ENCODE results near the gene VWA2. TPM values are rescaled to one million over a fixed set of nuclear protein-coding genes. Genes with fewer than 3 reads are reported as not detected.

The VWA2 gene
- total and polyA plus RNA-seq, 2 of the 4 experiments (the other 2 are of a cell fraction): not detected

- Histone ChIP-seq H3K4me3 (ENCODE audit: insufficient read depth, low read depth, low read length) (no peak overlapping the region), H2AK9ac (replicated peaks; ENCODE audit: low read depth, low read length, poor library complexity) (no peak overlapping the region), H4K20me1 (ENCODE audit: insufficient read depth, low read length) (no peaks in the 10 kb centered on the region), H4K5ac (ENCODE audit: low read depth, low read length) (no peak overlapping the region), H3K4me2 (ENCODE audit: low read depth, low read length) (no peak overlapping the region), H3K9ac (ENCODE audit: low read depth, low read length) (no peak overlapping the region), H2BK120ac (ENCODE audit: low read depth, low read length) (no peak overlapping the region), H4K91ac (ENCODE audit: insufficient read depth, low read depth, low read length) (no peak overlapping the region), H3K9me1 (ENCODE audit: insufficient read depth, low read length) (peaks cover 7% of the 10 kb centered on the region; the same call in 1 of the 2 replicates), H2AK5ac (ENCODE audit: low read depth, low read length) (no peak overlapping the region), H3K18ac (ENCODE audit: low read depth, low read length) (no peak overlapping the region), H3K14ac (replicated peaks; ENCODE audit: low read depth, low read length) (no peak overlapping the region), H3K4ac (ENCODE audit: low read depth, low read length) (no peak overlapping the region), H3K9me3 (ENCODE audit: control insufficient read depth, insufficient read depth, low read length) (no peaks in the 10 kb centered on the region), H2BK5ac (ENCODE audit: low read depth, low read length, poor library complexity, severe bottlenecking) (no peak overlapping the region), H2BK20ac (ENCODE audit: low read depth, low read length) (no peak overlapping the region), H2BK15ac (ENCODE audit: low read depth, low read length) (no peak overlapping the region), H3K27me3 (ENCODE audit: control insufficient read depth, insufficient read depth, low read length) (peaks cover 16% of the 10 kb centered on the region), H3K36me3 (ENCODE audit: control insufficient read depth, insufficient read depth, low read length) (no peaks in the 10 kb centered on the region), H4K8ac (ENCODE audit: low read depth in 2 of 2, low read length in 2 of 2) (no peak overlapping the region), H3K56ac (ENCODE audit: extremely low read depth, insufficient read depth, low read length) (no peak overlapping the region), H3K27ac (ENCODE audit: insufficient read depth, low read length) (no peak overlapping the region), H2AFZ (replicated peaks; ENCODE audit: low read length, poor library complexity) (no peak overlapping the region), H3K4me1 (ENCODE audit: control insufficient read depth, insufficient read depth, low read length) (peaks cover 5% of the 10 kb centered on the region), H3K23ac (ENCODE audit: low read depth, low read length) (no peak overlapping the region), H3K79me1 (ENCODE audit: low read depth in 1 of 2, low read length in 2 of 2) (no peaks in the 10 kb centered on the region)
- BruUV-seq (replicated peaks): no TSS peak
- intact Hi-C loops (cut with micrococcal nuclease) (no loop called here), dilution Hi-C loops (cut with HindIII; ENCODE audit: low sequenced_read_pairs, unreplicated experiment) (no loop called here), in situ Hi-C loops (cut with MboI; ENCODE audit: low sequenced_read_pairs) (no loop called here)
- no peak for ATAC-seq (ENCODE audit: low read depth)
- DNase-seq: no peak
- CTCF ChIA-PET: no interaction called here
- 81% methylated on average over 7 of the region's 18 CpGs; no CpG with 5 or more reads in 1 of the 2 experiments for WGBS, 2 experiments (ENCODE audit: extremely low coverage in 2 of 2, insufficient read length in 1 of 2)
- POLR2A ChIA-PET (ENCODE audit: unreplicated experiment): no interaction called here
- TF ChIP-seq, protein P1, sequence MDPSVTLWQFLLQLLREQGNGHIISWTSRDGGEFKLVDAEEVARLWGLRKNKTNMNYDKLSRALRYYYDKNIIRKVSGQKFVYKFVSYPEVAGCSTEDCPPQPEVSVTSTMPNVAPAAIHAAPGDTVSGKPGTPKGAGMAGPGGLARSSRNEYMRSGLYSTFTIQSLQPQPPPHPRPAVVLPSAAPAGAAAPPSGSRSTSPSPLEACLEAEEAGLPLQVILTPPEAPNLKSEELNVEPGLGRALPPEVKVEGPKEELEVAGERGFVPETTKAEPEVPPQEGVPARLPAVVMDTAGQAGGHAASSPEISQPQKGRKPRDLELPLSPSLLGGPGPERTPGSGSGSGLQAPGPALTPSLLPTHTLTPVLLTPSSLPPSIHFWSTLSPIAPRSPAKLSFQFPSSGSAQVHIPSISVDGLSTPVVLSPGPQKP (IDR thresholded peaks at IDR 0.05; ENCODE audit: borderline replicate concordance, low read depth, low read length): no peak
- TF ChIP-seq SMC3 (IDR thresholded peaks at IDR 0.05; ENCODE audit: low read depth, low read length): no peak
- no peak for TF ChIP-seq RAD21 (IDR thresholded peaks at IDR 0.05; ENCODE audit: low read length)
- TF ChIP-seq MAZ (IDR thresholded peaks at IDR 0.05; ENCODE audit: borderline replicate concordance, low read depth, low read length): no peak
- TF ChIP-seq, protein P2, sequence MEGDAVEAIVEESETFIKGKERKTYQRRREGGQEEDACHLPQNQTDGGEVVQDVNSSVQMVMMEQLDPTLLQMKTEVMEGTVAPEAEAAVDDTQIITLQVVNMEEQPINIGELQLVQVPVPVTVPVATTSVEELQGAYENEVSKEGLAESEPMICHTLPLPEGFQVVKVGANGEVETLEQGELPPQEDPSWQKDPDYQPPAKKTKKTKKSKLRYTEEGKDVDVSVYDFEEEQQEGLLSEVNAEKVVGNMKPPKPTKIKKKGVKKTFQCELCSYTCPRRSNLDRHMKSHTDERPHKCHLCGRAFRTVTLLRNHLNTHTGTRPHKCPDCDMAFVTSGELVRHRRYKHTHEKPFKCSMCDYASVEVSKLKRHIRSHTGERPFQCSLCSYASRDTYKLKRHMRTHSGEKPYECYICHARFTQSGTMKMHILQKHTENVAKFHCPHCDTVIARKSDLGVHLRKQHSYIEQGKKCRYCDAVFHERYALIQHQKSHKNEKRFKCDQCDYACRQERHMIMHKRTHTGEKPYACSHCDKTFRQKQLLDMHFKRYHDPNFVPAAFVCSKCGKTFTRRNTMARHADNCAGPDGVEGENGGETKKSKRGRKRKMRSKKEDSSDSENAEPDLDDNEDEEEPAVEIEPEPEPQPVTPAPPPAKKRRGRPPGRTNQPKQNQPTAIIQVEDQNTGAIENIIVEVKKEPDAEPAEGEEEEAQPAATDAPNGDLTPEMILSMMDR (conservative IDR thresholded peaks at IDR 0.05; ENCODE audit: low read depth, low read length): no peak
- TF ChIP-seq MAFK (IDR thresholded peaks at IDR 0.05; ENCODE audit: low read depth, low read length): no peak
- TF ChIP-seq MXI1 (IDR thresholded peaks at IDR 0.05; ENCODE audit: borderline replicate concordance, low read depth, low read length): no peak
- TF ChIP-seq FOS (IDR thresholded peaks at IDR 0.05; ENCODE audit: low read depth, low read length): no peak
- TF ChIP-seq, protein P3, sequence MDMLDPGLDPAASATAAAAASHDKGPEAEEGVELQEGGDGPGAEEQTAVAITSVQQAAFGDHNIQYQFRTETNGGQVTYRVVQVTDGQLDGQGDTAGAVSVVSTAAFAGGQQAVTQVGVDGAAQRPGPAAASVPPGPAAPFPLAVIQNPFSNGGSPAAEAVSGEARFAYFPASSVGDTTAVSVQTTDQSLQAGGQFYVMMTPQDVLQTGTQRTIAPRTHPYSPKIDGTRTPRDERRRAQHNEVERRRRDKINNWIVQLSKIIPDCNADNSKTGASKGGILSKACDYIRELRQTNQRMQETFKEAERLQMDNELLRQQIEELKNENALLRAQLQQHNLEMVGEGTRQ (IDR thresholded peaks at IDR 0.05; ENCODE audit: low read depth, low read length): no peak
- no peak for TF ChIP-seq RCOR1 (IDR thresholded peaks at IDR 0.05; ENCODE audit: insufficient replicate concordance, low read length)
- TF ChIP-seq RFX5 (IDR thresholded peaks at IDR 0.05; ENCODE audit: low read depth, low read length): no peak
- TF ChIP-seq NFE2L2 (IDR thresholded peaks at IDR 0.05; ENCODE audit: low read depth, low read length): no peak
- TF ChIP-seq POLR2A (IDR thresholded peaks at IDR 0.05; ENCODE audit: low read depth, low read length): no peak
- TF ChIP-seq CEBPB (IDR thresholded peaks at IDR 0.05; ENCODE audit: low read depth, low read length): no peak
- no peak for TF ChIP-seq BHLHE40 (IDR thresholded peaks at IDR 0.05; ENCODE audit: low read depth, low read length)
Measured at GRCh38 chr10:114319406-114320248, 80.6 kb downstream of the VWA2 start.
